Activated CD8-positive, alpha-beta T cell treated with anti-CD3 and anti-CD28 coated beads for 36 hours (primary cell): ENCODE measurements around the gene AOPEP. TPM values are rescaled to one million over a fixed set of nuclear protein-coding genes. Genes with fewer than 3 reads are reported as not detected.

ENCODE experiments used
- ATAC-seq: fragments of 200-7000 bp; cut with Tn5 transposase; one replicate; pipeline ENCODE4 v1.10.0; 2021; ENCODE audit warnings: mild to moderate bottlenecking, moderate library complexity
- CTCF ChIA-PET: fragments of 350-600 bp; sonication (Branson Sonifier 250); formaldehyde crosslinking; loops from one replicate; lab custom pipeline; 2021; ENCODE audit warnings: antibody characterized with exemption; lab: Charles Lee
- POLR2A ChIA-PET: fragments of 350-600 bp; sonication (Branson Sonifier 250); formaldehyde crosslinking; loops from one replicate; lab custom pipeline; 2021; ENCODE audit warnings: antibody characterized with exemption; lab: Charles Lee
- DNase-seq: peaks from one replicate; pipeline ENCODE4 v3.0.0-alpha.2; 2020
- H3K27ac Mint-ChIP-seq: one replicate; pipeline ENCODE4 v1.8.0; 2021; ENCODE audit warnings: mild to moderate bottlenecking, mixed read lengths
- H3K27me3 Mint-ChIP-seq: one replicate; pipeline ENCODE4 v1.8.0; 2021; ENCODE audit warnings: mixed read lengths
- H3K36me3 Mint-ChIP-seq: one replicate; pipeline ENCODE4 v1.8.0; 2021; ENCODE audit warnings: low read depth, mixed read lengths
- H3K4me1 Mint-ChIP-seq: one replicate; pipeline ENCODE4 v1.8.0; 2021; ENCODE audit warnings: low read depth, mixed read lengths
- H3K4me3 Mint-ChIP-seq: one replicate; pipeline ENCODE4 v1.8.0; 2021; ENCODE audit warnings: mild to moderate bottlenecking, moderate library complexity, mixed read lengths
- H3K9me3 Mint-ChIP-seq: one replicate; pipeline ENCODE4 v1.8.0; 2021; ENCODE audit warnings: mixed read lengths
- CTCF ChIP-seq: fragments of 200-600 bp; IDR thresholded peaks from one replicate; pipeline ENCODE4 v1.8.0; 2022; ENCODE audit warnings: antibody characterized with exemption, mild to moderate bottlenecking
- intact Hi-C: fragments of 100-400 bp; cut with micrococcal nuclease; formaldehyde crosslinking; loops from one replicate; pipeline ENCODE4 v1.10.0; 2022
- total RNA-seq, 2 experiments: library from RNA; stranded (reverse); gene quantifications; one replicate each; pipeline ENCODE4 v1.2.3, GENCODE V29; 2021

Gene AOPEP
- total RNA-seq, 2 experiments from 2014 or later: 7.1 to 8.7 TPM

GRCh38 chr9:95030920-95031642 is 304.6 kb downstream of the AOPEP start:
- no peak for TF ChIP-seq CTCF
- CTCF ChIA-PET: no interaction called here
- Mint-ChIP-seq H3K27me3 (no peaks in the 10 kb centered on the region), H3K36me3 (peaks cover 2% of the 10 kb centered on the region), H3K4me1 (no peaks in the 10 kb centered on the region), H3K27ac (no peak overlapping the region), H3K9me3 (no peaks in the 10 kb centered on the region), H3K4me3 (no peak overlapping the region)
- intact Hi-C loops: no loop called here
- no peak for ATAC-seq
- POLR2A ChIA-PET: no interaction called here
- DNase-seq: no peak

GRCh38 chr9:95031711-95032461 is 305.4 kb downstream of the AOPEP start:
- Mint-ChIP-seq H3K36me3 (peaks cover 2% of the 10 kb centered on the region), H3K27ac (no peak overlapping the region), H3K4me3 (no peak overlapping the region), H3K27me3 (no peaks in the 10 kb centered on the region), H3K9me3 (no peaks in the 10 kb centered on the region), H3K4me1 (no peaks in the 10 kb centered on the region)
- no peak for ATAC-seq
- ChIA-PET POLR2A (no interaction called here), CTCF (no interaction called here)
- no peak for DNase-seq
- no peak for TF ChIP-seq CTCF
- intact Hi-C loops: no loop called here

- Mint-ChIP-seq H3K27me3 (no peaks in the 10 kb centered on the region), H3K4me1 (no peaks in the 10 kb centered on the region), H3K27ac (no peak overlapping the region), H3K9me3 (no peaks in the 10 kb centered on the region), H3K4me3 (no peak overlapping the region), H3K36me3 (peaks cover 2% of the 10 kb centered on the region)
- intact Hi-C loops: no loop called here
- DNase-seq (no peak), ATAC-seq (no peak)
- CTCF ChIA-PET: no interaction called here
- TF ChIP-seq CTCF: no peak
- POLR2A ChIA-PET: interaction anchor here (0.6 kb wide), 1 partner anchor 391 kb away, joined by 3 read pairs; no protein-coding TSS in a partner anchor
These were observed 306.3 kb downstream of the AOPEP start for GRCh38 chr9:95032580-95033341.

- peaks cover 2% of the 10 kb centered on the region for H3K36me3 Mint-ChIP-seq
- ChIA-PET POLR2A (no interaction called here), CTCF (no interaction called here)
- H3K4me3 Mint-ChIP-seq: no peak overlapping the region
- H3K9me3 Mint-ChIP-seq: no peaks in the 10 kb centered on the region
- no peak for TF ChIP-seq CTCF
- H3K4me1 Mint-ChIP-seq: no peaks in the 10 kb centered on the region
- H3K27me3 Mint-ChIP-seq: no peaks in the 10 kb centered on the region
- DNase-seq (no peak), ATAC-seq (no peak)
- intact Hi-C loops: no loop called here
- no peak overlapping the region for H3K27ac Mint-ChIP-seq
These were observed 309.3 kb downstream of the AOPEP start for GRCh38 chr9:95035846-95036245.
